GM21528 (cell line): ENCODE data around the gene CSTPP1.

Experiments used
- ATAC-seq: cut with Tn5 transposase; IDR thresholded peaks from one replicate; pipeline ENCODE4 v1.9.1; 2021; ENCODE audit warnings: mild to moderate bottlenecking, moderate library complexity; ENCODE audit not compliant: unreplicated experiment, low FRiP score

Gene CSTPP1

GRCh38 chr11:47152953-47153950, 216.7 kb downstream of the CSTPP1 start:
- no peak for ATAC-seq

- ATAC-seq = no peak
These were observed 218.3 kb downstream of the CSTPP1 start for GRCh38 chr11:47154616-47155570.

- no peak for ATAC-seq
These were observed 219.3 kb downstream of the CSTPP1 start for GRCh38 chr11:47155879-47156278.

- ATAC-seq = no peak
These were observed 219.8 kb downstream of the CSTPP1 start for GRCh38 chr11:47156333-47156732.

- ATAC-seq = no peak
These were observed 220.4 kb downstream of the CSTPP1 start for GRCh38 chr11:47156951-47157350.

- no peak for ATAC-seq
These were observed 221.2 kb downstream of the CSTPP1 start for GRCh38 chr11:47157805-47158204.

- ATAC-seq = no peak
These were observed 221.7 kb downstream of the CSTPP1 start for GRCh38 chr11:47158242-47158641.

GRCh38 chr11:47160753-47161133, 224.2 kb downstream of the CSTPP1 start:
- no peak for ATAC-seq

GRCh38 chr11:47161134-47161854, 224.7 kb downstream of the CSTPP1 start:
- no peak for ATAC-seq

- no peak for ATAC-seq
These were observed 225.3 kb downstream of the CSTPP1 start for GRCh38 chr11:47161890-47162289.

GRCh38 chr11:47162426-47162825, 225.9 kb downstream of the CSTPP1 start:
- no peak for ATAC-seq

GRCh38 chr11:47163193-47163592, 226.6 kb downstream of the CSTPP1 start:
- ATAC-seq = no peak

- ATAC-seq = no peak
These were observed 227.3 kb downstream of the CSTPP1 start for GRCh38 chr11:47163898-47164297.

GRCh38 chr11:47164321-47164720, 227.8 kb downstream of the CSTPP1 start:
- ATAC-seq = no peak

GRCh38 chr11:47165253-47165840, 228.8 kb downstream of the CSTPP1 start:
- no peak for ATAC-seq

- ATAC-seq = no peak
These were observed 229.8 kb downstream of the CSTPP1 start for GRCh38 chr11:47166368-47166767.

- ATAC-seq = no peak
These were observed 234.7 kb downstream of the CSTPP1 start for GRCh38 chr11:47171061-47171838.

GRCh38 chr11:47171856-47172255, 235.3 kb downstream of the CSTPP1 start:
- ATAC-seq = no peak

GRCh38 chr11:47172740-47173336, 236.3 kb downstream of the CSTPP1 start:
- no peak for ATAC-seq
